WTC11 (cell line): ENCODE results near the gene MLN. TPM values are rescaled to one million over a fixed set of nuclear protein-coding genes. Genes with fewer than 3 reads are reported as not detected.

Experiments
- ATAC-seq: fragments of 200-7000 bp; cut with Tn5 transposase; 2 replicates; pipeline ENCODE4 v1.10.0; 2021; ENCODE audit warnings: mild to moderate bottlenecking, moderate library complexity
- CTCF ChIA-PET: fragments of 300-600 bp; sonication (Branson Sonifier 250); formaldehyde crosslinking; loops from one replicate; lab custom pipeline; 2021; ENCODE audit warnings: antibody characterized with exemption; lab: Charles Lee
- POLR2A ChIA-PET: fragments of 350-600 bp; sonication (Branson Sonifier 250); formaldehyde crosslinking; loops from one replicate; lab custom pipeline; 2021; ENCODE audit warnings: antibody characterized with exemption; lab: Charles Lee
- DNase-seq: peaks from one replicate; pipeline ENCODE4 v3.0.0; 2021; ENCODE audit warnings: low spot score
- H3K27ac Mint-ChIP-seq: 2 replicates; pipeline ENCODE4 v1.8.0; 2021; ENCODE audit warnings: mixed read lengths
- H3K27me3 Mint-ChIP-seq: 2 replicates; pipeline ENCODE4 v1.8.0; 2021; ENCODE audit warnings: low read depth, mild to moderate bottlenecking, moderate library complexity, mixed read lengths
- H3K36me3 Mint-ChIP-seq: 2 replicates; pipeline ENCODE4 v1.8.0; 2021; ENCODE audit warnings: mixed read lengths
- H3K4me1 Mint-ChIP-seq: 2 replicates; pipeline ENCODE4 v1.8.0; 2022; ENCODE audit warnings: mixed read lengths
- H3K4me3 Mint-ChIP-seq: 2 replicates; pipeline ENCODE4 v1.8.0; 2021; ENCODE audit warnings: mild to moderate bottlenecking, moderate library complexity, mixed read lengths
- H3K9me3 Mint-ChIP-seq: 2 replicates; pipeline ENCODE4 v1.8.0; 2021; ENCODE audit warnings: mixed read lengths
- AR ChIP-seq: fragments of 250-450 bp; sonication (Bioruptor Pico); IDR thresholded peaks from 2 replicates; pipeline ENCODE4 v1.9.0; 2021; ENCODE audit warnings: mild to moderate bottlenecking
- ARID4B ChIP-seq: sonication (generic); formaldehyde crosslinking; IDR thresholded peaks from 2 replicates; pipeline ENCODE4 v1.8.0; 2023; ENCODE audit warnings: missing genetic modification reagents, mild to moderate bottlenecking, borderline replicate concordance
- ATF2 ChIP-seq: sonication (generic); formaldehyde crosslinking; IDR thresholded peaks from 2 replicates; pipeline ENCODE4 v1.8.1; 2022; ENCODE audit warnings: low read depth, missing genetic modification reagents, borderline replicate concordance
- GRHL2 ChIP-seq: fragments of 250-450 bp; sonication (Bioruptor Pico); IDR thresholded peaks from 2 replicates; pipeline ENCODE4 v1.8.0; 2022; ENCODE audit warnings: mild to moderate bottlenecking, moderate library complexity; ENCODE audit not compliant: insufficient replicate concordance, severe bottlenecking
- MYBL2 ChIP-seq: sonication (generic); formaldehyde crosslinking; IDR thresholded peaks from 2 replicates; pipeline ENCODE4 v1.8.1; 2023; ENCODE audit warnings: mild to moderate bottlenecking, moderate library complexity, missing genetic modification reagents
- NFATC4 ChIP-seq: fragments of 250-450 bp; sonication (Bioruptor Pico); IDR thresholded peaks from 2 replicates; pipeline ENCODE4 v1.9.0; 2021; ENCODE audit warnings: mild to moderate bottlenecking
- NFE2L1 ChIP-seq: sonication (generic); formaldehyde crosslinking; IDR thresholded peaks from 2 replicates; pipeline ENCODE4 v1.8.1; 2023; ENCODE audit warnings: missing genetic modification reagents
- RORB ChIP-seq: fragments of 250-450 bp; sonication (Bioruptor Pico); IDR thresholded peaks from 2 replicates; pipeline ENCODE4 v1.9.0; 2021; ENCODE audit warnings: mild to moderate bottlenecking
- ZNF138 ChIP-seq: sonication (generic); formaldehyde crosslinking; conservative IDR thresholded peaks from 2 replicates; pipeline ENCODE4 v1.8.1; 2022; ENCODE audit warnings: mild to moderate bottlenecking, moderate library complexity, missing genetic modification reagents
- ZNF512 ChIP-seq: sonication (generic); formaldehyde crosslinking; IDR thresholded peaks from 2 replicates; pipeline ENCODE4 v1.8.1; 2022; ENCODE audit warnings: missing genetic modification reagents, borderline replicate concordance
- total RNA-seq: library from RNA; stranded (reverse); gene quantifications from 3 replicates; pipeline ENCODE4 v1.2.3, GENCODE V29; 2021
- TF ChIP-seq, protein P1 (sequence below): sonication (generic); formaldehyde crosslinking; IDR thresholded peaks from 2 replicates; pipeline ENCODE4 v1.8.1; 2022; ENCODE audit warnings: low read depth, mild to moderate bottlenecking, moderate library complexity, missing genetic modification reagents, borderline replicate concordance
- TF ChIP-seq, protein P2 (sequence below): fragments of 250-450 bp; sonication (Bioruptor Pico); IDR thresholded peaks from 2 replicates; pipeline ENCODE4 v1.9.0; 2021; ENCODE audit warnings: mild to moderate bottlenecking

The MLN gene
- total RNA-seq, 1 experiment from 2014 or later, result not detected

- Mint-ChIP-seq H3K27me3 (no peaks in the 10 kb centered on the region; the same call in 1 of the 2 replicates), H3K27ac (no peak overlapping the region; the same call in 1 of the 2 replicates), H3K4me3 (no peak overlapping the region), H3K9me3 (no peaks in the 10 kb centered on the region), H3K4me1 (peaks cover 18% of the 10 kb centered on the region), H3K36me3 (no peaks in the 10 kb centered on the region)
- ChIA-PET POLR2A (no interaction called here), CTCF (interaction anchor here (0.6 to 2.1 kb wide), 7 partner anchors 8 to 302 kb away, joined by 3 to 10 read pairs (median 5); partner anchors contain the start of gene UQCC2)
- DNase-seq (no peak), ATAC-seq (no peak; the same call in 1 of the 2 replicates)
- TF ChIP-seq ZNF512 (CRISPR knock-in tag), result no peak
- TF ChIP-seq GRHL2 (CRISPR knock-in tag), result no peak
- TF ChIP-seq, protein P1, sequence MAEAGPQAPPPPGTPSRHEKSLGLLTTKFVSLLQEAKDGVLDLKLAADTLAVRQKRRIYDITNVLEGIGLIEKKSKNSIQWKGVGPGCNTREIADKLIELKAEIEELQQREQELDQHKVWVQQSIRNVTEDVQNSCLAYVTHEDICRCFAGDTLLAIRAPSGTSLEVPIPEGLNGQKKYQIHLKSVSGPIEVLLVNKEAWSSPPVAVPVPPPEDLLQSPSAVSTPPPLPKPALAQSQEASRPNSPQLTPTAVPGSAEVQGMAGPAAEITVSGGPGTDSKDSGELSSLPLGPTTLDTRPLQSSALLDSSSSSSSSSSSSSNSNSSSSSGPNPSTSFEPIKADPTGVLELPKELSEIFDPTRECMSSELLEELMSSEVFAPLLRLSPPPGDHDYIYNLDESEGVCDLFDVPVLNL (CRISPR knock-in tag), result no peak
- TF ChIP-seq ATF2 (CRISPR knock-in tag), result no peak
These were observed 51.8 kb downstream of the MLN start for GRCh38 chr6:33751771-33752645.

DNA sequence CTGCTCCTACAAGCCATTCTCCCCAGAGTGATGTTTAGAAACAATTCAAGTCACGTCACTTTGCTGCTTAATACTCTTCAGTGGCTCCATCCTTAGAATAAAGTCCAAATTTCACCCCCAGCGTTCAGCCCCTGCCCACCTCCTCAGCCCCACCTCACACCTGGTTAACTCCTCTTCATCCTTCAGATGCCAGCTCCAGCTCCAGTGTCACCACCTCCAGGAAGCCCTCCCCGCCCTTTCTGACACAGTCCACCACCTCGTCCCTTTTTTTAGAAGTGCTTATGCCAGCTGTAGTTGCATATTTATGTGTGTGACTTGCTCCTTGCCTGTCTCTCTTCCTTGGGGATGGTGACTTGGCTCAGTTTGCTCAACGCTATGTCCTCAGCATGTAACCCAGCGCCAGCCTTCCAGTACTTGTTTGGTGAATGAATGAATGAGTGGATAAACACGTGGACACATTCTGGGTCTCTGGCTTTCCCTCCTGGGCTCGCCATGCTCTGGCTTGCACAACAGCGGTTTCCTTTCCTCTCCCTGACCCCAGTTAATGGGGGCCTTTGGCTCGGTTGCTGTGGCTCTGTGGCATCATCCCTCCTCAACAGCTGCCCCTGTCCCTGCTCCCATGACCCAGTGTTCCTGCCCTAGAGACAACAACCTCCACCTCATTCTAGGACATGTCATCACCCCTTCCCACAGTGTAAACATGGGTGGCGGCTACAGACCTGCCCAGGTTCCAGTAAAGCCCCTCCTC lies 53.4 kb downstream of the MLN start:
- no peaks in the 10 kb centered on the region; the same call in 1 of the 2 replicates for H3K27me3 Mint-ChIP-seq
- TF ChIP-seq AR (CRISPR knock-in tag) (no peak), ARID4B (no peak), MYBL2 (no peak), RORB (CRISPR knock-in tag) (no peak), ZNF138 (CRISPR knock-in tag) (no peak), NFATC4 (CRISPR knock-in tag) (no peak), NFE2L1 (CRISPR knock-in tag) (no peak)
- TF ChIP-seq, protein P1 (CRISPR knock-in tag), result no peak
- TF ChIP-seq, protein P2, sequence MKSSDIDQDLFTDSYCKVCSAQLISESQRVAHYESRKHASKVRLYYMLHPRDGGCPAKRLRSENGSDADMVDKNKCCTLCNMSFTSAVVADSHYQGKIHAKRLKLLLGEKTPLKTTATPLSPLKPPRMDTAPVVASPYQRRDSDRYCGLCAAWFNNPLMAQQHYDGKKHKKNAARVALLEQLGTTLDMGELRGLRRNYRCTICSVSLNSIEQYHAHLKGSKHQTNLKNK (CRISPR knock-in tag), result no peak
- TF ChIP-seq, all 79 proteins: peak for 0
- Mint-ChIP-seq H3K27ac (no peak overlapping the region), H3K4me3 (no peak overlapping the region), H3K4me1 (peaks cover 34% of the 10 kb centered on the region), H3K36me3 (no peaks in the 10 kb centered on the region), H3K9me3 (no peaks in the 10 kb centered on the region)
- CTCF ChIA-PET, result interaction anchor here (1.0 to 2.1 kb wide), 4 partner anchors 11 to 277 kb away, joined by 3 to 6 read pairs (median 4); no protein-coding TSS in a partner anchor
- DNase-seq (no peak), ATAC-seq (no peak)
- POLR2A ChIA-PET, result no interaction called here
